HG03432 (cell line): ENCODE results near the gene AZIN2.
A peak's percentile ranks its signal among the peaks of the same experiment; 100 is the strongest.
"Not testable (repeated sequence)": the region's sequence is repeated elsewhere in the genome, so short reads cannot be mapped to it uniquely, and the experiment has no call there.

Experiments
- ATAC-seq: cut with Tn5 transposase; IDR thresholded peaks from one replicate; pipeline ENCODE4 v1.9.1; 2021; ENCODE audit warnings: mild to moderate bottlenecking, moderate library complexity; ENCODE audit not compliant: unreplicated experiment

AZIN2 gene

DNA sequence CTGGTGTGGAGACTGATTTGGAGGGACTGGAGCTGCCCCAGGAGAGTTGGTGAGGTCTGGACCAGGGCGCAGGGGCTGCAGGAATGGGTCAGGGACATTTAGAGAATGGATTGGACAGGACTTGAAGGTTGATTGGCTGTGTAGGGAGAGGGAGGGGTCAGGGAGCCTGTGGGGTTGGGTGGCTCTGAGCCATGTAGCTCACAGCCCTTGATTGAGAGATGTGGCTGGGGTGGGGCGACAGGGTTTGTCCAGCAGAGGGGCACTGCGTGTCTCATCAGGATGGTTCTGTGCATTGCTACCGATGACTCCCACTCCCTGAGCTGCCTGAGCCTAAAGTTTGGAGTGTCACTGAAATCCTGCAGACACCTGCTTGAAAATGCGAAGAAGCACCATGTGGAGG lies 12.1 kb downstream of the AZIN2 start:
- ATAC-seq, result no peak

DNA sequence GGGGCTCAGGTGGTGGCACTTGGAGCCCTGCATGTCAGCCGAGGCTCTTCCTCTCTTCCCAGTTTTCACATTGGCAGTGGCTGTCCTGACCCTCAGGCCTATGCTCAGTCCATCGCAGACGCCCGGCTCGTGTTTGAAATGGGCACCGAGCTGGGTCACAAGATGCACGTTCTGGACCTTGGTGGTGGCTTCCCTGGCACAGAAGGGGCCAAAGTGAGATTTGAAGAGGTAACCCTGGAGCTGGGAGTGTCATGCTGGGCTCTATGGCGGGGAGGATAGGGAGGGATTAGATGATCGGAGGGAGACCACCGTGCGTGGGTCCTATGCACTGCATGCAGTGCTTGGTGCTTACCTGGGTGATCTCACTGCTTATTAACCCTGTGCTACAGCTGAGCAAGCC lies 13.5 kb downstream of the AZIN2 start:
- no peak for ATAC-seq

DNA sequence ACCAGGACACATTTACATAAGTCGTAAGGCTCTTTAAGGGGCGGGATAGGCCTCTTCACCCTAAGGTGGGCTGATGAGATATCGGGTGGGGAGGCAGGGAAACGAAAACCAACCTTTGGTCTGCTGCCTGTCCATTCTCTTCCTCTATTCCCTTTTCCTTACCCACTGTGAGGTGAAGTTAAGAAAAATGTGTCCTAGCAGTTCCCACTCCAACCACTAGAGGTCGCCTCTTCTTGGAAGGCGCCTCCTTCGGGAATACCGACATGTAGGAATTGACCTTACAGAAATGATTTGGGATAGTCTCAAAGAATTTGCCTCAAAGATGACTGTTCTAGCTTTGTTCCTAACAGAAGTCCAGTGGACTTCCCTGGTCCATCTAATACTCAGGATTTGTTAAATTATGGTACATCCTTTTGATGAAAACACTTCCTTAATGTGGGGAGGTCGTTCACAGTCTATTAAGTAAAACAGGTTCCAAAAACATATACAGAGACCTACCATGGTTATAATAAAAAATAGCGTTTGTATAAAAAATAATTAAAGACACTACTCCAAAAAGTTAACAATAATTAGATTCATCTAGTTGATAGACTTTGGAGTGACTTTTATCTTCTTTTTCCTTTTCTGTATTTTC lies 14.1 kb downstream of the AZIN2 start:
- no peak for ATAC-seq

DNA sequence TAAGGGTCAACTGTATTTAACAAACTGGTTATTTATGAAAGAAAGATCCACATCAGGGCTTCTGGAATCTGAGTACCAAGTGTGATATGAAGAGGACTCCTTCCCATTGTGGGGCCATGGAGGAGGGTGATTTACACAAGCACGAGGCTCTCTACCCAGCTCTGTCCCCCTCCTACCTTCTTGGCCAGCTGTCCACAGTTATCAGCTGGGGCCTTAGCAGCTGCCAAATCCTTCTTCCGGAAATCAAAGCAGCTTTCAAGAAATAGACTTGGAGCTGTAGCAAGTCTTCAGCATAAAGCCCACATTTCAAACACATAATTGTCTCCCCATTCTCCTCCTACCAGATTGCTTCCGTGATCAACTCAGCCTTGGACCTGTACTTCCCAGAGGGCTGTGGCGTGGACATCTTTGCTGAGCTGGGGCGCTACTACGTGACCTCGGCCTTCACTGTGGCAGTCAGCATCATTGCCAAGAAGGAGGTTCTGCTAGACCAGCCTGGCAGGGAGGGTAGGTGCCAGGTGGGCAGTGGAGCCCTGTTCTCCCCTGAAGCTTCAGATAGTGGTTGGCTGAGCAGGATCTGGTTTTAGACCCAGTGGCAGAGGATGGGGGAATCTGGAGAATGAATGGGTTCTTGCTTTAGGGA lies 15.5 kb downstream of the AZIN2 start:
- no peak for ATAC-seq

DNA sequence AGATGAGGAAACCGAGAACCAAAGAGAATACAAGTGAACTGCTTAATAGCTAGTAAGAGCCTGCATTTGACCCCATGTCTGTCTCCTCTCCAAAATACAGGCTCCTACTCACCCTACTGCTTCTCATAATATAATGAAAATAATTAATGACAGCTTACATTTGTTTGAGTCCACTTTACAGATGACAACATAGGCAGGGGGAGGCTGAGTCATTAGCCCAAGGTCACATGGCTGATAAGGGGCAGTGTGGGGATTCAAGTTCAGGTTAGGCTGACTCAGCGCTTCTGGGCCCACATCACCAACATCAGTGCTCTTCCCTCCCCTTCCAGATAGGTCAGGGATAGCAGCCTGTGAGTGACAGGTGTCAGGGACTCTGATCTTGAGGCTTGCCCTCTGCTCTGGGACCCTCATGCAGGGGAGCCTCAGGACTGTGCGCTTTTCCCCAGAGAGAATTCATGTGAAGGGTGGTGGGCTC lies 16.2 kb downstream of the AZIN2 start:
- ATAC-seq, result no peak

DNA sequence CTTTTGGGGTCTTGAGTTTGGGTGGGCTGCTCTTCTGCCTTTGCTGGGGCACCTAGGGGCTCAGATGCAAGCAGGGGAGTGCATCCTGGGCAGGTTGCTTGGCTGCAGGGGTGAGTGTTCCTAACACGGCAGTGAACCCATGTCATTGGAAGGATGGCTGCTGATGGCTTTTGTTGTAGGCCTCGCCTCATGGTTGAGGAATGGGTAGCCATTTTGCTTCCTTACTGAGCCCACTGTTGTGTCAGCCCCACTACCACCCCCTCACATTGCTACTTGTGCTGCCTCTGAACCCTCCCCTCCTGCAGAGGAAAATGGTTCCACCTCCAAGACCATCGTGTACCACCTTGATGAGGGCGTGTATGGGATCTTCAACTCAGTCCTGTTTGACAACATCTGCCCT lies 16.8 kb downstream of the AZIN2 start:
- ATAC-seq, result no peak

DNA sequence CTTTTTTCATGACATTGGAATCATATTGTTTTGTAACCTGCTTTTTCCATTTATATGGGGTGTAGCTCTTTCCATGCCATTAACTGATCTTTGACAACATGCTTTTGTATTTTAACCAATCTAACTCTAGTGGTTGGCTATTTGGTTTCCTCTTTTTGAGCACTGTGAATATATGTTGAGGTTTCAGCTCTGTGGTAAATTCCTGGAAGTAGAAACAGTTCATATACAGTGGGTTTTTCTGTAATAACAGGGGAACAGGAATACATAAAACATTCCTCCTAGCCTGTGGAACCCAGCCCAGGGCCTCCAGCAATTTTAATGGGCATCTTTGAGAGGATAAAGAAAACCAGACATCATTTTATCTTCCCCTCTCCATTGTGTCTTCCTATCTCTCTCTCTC lies 17.4 kb downstream of the AZIN2 start:
- ATAC-seq, result no peak

DNA sequence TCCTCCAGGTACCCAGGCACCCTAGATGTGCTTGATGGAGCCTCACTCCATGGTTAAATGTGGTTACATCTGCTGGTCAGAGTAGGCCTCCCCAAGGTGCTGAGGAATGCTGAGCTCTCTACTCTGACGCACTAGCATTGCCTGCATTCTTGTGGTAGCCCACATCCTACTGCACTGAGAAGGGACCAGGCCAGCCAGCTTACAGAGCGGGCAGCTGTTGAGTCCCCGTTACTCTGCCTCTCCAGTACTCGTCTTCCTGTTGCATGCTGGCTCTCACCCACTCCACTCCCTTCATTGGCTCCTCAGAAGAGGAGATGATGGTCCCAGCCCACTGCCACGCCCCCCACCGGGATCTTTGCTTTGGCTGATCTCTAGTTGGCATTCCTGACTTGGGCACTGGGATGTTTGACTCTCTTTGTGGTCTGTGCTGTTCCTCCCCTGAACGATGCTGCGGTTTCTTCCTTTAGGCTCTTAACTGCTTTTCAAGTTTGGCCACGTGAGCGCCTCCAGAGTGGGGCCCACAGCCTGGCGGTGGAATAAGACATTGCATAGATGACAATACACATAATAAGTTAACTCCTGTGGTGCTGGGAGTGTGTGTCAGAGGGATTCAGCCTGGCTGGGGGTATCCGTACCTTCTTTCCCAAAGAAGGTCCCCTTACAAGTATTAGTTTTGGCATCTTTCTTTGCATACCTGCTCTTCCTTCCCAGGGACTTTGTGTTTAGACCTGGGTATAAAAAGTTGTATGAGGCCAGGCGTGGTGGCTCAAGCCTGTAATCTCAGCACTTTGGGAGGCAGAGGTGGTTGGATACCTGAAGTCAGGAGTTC lies 18.6 kb downstream of the AZIN2 start:
- ATAC-seq, result peak; percentile 82

DNA sequence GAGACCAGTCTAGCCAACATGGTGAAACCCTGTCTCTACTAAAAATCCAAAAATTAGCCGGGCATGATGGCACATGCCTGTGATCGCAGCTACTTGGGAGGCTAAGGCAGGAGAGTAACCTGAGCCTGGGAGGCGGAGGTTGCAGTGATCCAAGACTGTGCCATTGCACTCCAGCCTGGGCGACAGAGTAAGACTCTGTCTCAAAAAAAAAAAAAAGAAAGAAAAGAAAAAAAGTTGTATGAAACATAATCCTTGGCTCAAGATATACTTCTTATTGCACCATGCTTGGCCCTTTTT lies 19.1 kb downstream of the AZIN2 start:
- not testable (repeated sequence) for ATAC-seq

DNA sequence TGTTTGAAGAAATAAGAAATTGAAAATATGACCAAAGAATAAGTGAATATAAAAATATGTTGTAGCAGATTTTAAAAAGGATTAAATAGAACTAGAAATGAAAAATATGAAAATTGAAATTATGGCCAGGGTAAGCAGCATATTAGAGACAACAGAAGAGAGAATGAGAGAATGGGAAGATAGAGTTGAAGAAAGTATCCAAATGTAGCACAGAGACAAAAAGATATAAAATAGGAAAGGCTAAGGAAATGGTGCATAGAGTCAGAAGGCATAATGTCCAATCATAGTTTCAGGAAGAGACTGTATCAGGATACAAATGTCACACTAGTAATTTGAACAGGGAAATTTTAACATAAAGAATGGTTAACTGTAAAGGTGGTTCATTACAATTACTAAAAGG lies 29.5 kb downstream of the AZIN2 start:
- no peak for ATAC-seq

DNA sequence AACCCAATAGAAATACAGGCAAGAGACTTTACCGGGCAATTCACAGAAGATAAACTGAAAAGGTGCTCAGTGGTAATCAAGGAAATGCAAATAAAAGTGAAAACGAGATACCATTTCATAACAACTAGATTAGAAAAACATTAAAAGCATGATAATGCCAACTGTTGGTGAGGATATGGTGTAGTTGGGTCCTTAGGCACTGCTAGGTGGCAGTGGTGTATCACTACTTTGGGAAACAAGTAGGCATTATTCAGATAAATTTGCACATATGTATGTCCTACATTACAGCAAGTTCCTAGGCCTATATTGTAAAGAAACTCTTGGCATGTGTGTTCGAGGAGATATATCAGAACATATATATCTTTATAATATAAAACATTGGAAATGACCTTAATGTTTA lies 31.0 kb downstream of the AZIN2 start:
- ATAC-seq, result no peak

DNA sequence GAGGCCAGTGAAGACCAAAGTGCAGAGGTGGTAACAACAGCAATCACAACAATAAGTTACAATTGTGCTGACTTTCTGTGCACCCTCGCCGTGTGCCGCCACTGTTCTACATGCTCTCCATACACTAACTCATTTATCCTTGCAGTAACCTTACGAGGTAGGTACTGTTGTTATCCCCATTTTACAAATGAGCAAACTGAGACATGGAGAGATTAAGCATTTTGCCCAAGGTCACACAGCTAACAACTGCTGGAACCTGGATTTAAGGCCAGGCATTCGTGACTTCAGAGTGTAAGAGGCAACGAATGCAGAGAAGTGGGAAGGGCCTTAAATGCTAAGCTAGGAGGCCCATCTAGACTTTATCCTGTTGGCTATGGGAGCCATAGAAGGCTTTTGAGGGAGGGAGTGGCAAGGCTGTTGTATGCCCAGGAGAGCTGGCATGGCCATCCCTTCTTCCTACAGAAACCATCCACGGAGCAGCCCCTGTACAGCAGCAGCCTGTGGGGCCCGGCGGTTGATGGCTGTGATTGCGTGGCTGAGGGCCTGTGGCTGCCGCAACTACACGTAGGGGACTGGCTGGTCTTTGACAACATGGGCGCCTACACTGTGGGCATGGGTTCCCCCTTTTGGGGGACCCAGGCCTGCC lies 36.6 kb downstream of the AZIN2 start:
- no peak for ATAC-seq

DNA sequence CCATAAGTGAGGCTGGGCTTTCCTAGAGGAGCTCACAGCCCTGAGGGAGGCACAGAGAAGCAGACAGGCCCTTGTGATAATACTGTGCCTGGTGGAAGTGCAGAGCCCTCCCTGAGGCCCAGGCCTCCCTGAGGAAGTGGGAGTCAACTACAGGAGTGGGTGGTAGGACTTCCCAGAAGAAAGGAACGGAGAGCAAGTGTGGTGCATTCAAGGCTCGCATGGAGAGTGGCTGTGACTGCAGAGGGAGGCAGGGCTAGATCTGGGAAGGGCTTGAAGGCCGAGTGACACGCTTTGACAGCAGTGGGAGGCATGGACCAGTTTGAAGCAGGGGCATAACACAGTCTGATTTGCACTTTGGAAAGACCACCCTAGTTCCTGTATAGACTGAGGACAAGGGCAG lies 37.3 kb downstream of the AZIN2 start:
- ATAC-seq, result no peak

DNA sequence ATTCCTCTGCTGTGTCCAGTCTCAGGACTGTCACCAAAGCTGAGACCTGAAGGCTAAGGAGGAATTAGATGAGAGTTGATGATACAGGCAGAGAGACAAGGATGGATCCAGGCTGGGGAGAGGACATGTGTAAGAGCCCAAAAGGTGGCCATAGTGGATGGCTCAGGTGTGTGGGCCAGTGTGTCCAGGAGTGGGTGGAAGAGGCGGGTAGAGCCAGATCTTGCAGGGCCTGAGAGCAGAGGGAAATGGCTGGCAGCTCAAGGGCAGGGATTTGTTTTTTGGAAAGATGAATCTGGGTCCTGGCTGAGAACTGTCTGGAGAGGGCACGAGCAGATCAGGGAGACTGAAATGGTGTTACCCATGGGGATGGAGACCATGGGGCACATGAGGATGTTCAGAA lies 38.1 kb downstream of the AZIN2 start:
- ATAC-seq, result no peak

DNA sequence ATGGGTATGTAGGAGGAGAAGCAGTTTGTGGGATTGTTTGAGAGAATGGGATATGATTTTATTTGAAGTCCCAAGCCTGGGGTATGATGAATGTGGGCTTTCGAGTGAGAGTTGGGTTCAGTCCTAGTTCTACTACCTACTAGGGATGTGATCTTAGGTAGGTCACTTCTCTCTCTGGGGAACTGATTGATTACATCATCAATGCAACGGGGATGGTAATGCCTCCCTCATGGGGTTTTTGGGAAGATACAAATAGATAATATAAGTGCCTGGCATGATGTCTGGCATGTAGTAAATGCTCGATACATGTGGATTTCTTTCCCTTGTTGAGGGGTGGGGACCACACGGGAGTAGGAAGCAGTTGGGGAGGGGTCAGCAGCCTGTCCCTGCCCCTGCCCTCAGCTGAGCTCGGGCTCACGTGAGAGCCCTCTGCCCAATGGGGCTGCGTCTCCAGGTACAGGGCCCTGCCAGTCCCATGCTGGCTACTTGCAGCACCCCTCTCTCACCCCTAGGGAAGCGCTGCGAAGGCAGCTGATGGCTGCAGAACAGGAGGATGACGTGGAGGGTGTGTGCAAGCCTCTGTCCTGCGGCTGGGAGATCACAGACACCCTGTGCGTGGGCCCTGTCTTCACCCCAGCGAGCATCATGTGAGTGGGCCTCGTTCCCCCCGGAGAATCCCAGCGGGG lies 38.7 kb downstream of the AZIN2 start:
- no peak for ATAC-seq

DNA sequence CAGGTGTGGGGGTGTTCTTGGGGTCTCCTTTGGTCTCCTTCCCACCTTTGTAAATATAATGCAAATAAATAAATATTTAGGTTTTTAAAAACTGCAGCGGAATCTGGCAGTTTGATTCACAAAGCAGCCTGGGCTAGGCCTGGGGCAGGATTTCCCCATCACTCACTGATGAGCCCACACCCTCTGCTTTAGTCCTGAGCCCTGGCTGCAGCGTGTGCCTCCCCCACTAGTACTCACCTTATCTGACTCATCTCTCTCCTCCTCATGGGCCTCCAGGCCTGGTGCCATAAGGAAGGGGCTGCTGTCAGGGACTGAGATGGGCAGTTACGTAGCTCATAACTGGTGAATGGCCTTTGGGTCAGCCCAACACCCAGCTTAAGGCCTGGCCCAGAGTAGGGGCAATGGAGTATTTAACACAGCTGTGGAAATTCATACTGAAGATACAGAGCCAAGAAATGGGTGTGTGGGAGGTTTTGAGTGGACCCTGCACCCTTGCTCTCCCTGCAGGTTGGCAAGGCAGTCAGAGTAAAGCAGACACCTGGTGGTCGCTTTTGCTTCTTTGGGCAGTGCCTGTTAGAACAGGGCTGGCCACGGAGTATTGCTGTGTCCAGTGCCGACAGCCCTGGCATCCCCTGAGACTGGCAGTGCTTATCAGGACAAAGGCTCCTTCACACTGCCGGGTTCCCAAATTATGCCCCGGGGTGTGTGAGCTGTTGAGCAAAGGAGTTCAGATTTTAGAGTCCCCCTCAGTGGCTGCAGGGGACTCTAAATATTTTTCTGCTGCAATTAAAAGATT lies 39.7 kb downstream of the AZIN2 start:
- ATAC-seq, result no peak

DNA sequence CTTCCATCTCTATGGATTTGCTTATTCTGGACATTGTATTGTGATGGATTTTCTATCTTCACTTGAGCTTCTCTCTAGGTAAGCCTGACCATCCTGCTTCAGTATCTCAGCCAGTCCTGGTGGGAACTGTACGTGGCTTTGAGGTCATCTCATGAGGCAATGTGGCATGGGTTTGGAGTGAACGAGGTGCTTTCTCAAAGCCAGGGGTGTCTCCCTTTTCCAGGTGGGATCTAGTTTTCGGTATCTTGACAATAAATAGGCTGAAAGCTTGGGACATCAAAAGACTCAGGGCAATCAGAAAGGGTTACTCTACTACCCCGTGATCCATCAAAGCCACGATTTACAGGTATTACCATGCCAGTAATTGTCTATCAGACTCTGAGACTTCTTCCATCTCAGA lies 40.8 kb downstream of the AZIN2 start:
- no peak for ATAC-seq

DNA sequence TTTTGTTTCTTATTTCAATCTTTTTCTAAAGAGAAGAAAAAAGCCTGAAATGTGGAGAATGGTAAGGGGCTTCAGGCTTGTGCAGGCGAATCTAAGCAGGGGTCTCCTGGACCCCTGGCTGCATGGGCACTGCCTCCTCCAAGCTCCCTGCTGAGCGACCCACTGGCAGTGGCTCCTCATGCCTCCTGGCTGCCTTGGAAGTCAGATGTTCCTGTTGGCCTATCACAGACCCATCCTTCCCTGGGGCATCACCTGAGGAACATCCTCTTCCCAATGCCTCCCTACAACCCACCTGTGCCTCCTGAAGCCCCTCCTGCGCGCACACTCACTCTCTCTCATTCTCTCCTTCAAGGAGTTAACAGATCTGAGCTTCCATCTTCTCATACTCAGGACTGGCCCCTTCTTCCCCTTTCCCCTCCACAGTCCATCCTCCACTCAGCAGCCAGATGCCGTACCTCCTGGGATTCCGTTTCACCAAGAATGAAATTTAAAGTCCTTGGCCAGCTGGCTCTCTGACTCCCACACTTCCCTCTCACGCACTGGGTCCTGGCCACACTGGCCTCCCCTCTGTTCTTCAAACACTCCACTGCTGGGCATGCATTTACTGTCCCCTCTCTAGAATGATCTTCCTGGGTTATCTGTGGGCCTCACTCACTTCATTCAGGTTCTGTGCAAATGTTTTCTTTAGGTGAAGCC lies 41.7 kb downstream of the AZIN2 start:
- ATAC-seq, result no peak

DNA sequence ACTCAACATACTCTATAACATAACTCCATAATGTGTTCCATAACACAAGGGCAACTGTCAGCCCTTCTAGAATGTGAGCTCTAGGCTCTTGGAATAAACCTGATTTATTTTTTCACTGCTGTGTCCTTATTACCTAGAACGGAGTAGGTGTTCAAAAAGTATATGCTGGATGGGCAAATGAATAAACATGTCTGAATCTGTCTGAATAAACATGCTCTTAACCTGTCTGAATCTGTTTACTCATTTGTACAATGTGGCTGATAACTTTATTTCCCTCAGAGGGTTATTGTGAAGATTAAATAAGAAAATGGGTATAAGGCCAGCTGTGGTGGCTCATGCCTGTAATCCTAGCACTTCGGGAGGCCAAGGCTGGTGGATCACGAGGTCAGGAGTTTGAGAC lies 42.3 kb downstream of the AZIN2 start:
- ATAC-seq, result no peak

DNA sequence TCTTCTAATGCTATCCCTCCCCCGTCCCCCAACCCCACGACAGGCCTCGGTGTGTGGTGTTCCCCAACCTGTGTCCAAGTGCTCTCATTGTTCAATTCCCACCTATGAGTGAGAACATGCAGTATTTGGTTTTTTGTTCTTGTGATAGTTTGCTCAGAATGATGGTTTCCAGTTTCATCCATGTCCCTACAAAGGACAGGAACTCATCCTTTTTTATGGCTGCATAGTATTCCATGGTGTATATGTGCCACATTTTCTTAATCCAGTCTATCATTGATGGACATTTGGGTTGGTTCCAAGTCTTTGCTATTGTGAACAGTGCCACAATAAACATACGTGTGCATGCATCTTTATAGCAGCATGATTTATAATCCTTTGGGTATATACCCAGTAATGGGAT lies 43.7 kb downstream of the AZIN2 start:
- not testable (repeated sequence) for ATAC-seq
